Activated CD8-positive, alpha-beta memory T cell treated with anti-CD3 and anti-CD28 coated beads, Interleukin-2, amount 50 U/mL, for 48 hours (primary cell): ENCODE measurements around the gene HLA-A.
A peak's percentile ranks its signal among the peaks of the same experiment; 100 is the strongest.
"Not testable (repeated sequence)": the region's sequence is repeated elsewhere in the genome, so short reads cannot be mapped to it uniquely, and the experiment has no call there.

Source experiments
- DNase-seq: peaks from one replicate; pipeline ENCODE4 v3.0.0-alpha.2; 2020

HLA-A gene

GRCh38 chr6:29942275-29943052, at the start of gene HLA-A:
Gene HLA-A (plus strand): TSS chr6:29942532. CDS start chr6:29942554, 22 bp downstream.
- DNase-seq: peak; percentile 92

- no peak for DNase-seq
Measured at GRCh38 chr6:29892696-29893095, 49.6 kb upstream of the HLA-A start.

- DNase-seq: no peak
Measured at GRCh38 chr6:29899281-29899680, 43.1 kb upstream of the HLA-A start.

- DNase-seq: peak; percentile 25
Measured at GRCh38 chr6:29905286-29905685, 37.0 kb upstream of the HLA-A start.

GRCh38 chr6:29907637-29908340, 34.5 kb upstream of the HLA-A start:
- peak; percentile 18 for DNase-seq

GRCh38 chr6:29908341-29908662, 34.0 kb upstream of the HLA-A start:
- DNase-seq: peak; percentile 26

- no peak for DNase-seq
Measured at GRCh38 chr6:29908710-29909109, 33.6 kb upstream of the HLA-A start.

- no peak for DNase-seq
Measured at GRCh38 chr6:29909985-29910384, 32.3 kb upstream of the HLA-A start.

- DNase-seq: peak; percentile 8
Measured at GRCh38 chr6:29912840-29913239, 29.5 kb upstream of the HLA-A start.

- DNase-seq: peak; percentile 22
Measured at GRCh38 chr6:29916741-29917140, 25.6 kb upstream of the HLA-A start.

GRCh38 chr6:29917857-29918256, 24.5 kb upstream of the HLA-A start:
- peak; percentile 22 for DNase-seq

GRCh38 chr6:29919506-29920445, 22.6 kb upstream of the HLA-A start:
- DNase-seq: no peak

GRCh38 chr6:29924287-29924686, 18.0 kb upstream of the HLA-A start:
- DNase-seq: no peak

- peak; percentile 50 for DNase-seq
Measured at GRCh38 chr6:29924731-29925130, 17.6 kb upstream of the HLA-A start.

- peak; percentile 12 for DNase-seq
Measured at GRCh38 chr6:29925321-29925720, 17.0 kb upstream of the HLA-A start.

- DNase-seq: peak; percentile 57
Measured at GRCh38 chr6:29925727-29926412, 16.5 kb upstream of the HLA-A start.

GRCh38 chr6:29926413-29927274, 15.7 kb upstream of the HLA-A start:
- DNase-seq: peak; percentile 92

GRCh38 chr6:29927275-29927569, 15.1 kb upstream of the HLA-A start:
- DNase-seq: no peak

GRCh38 chr6:29927841-29928388, 14.4 kb upstream of the HLA-A start:
- peak; percentile 50 for DNase-seq

- DNase-seq: not testable (repeated sequence)
Measured at GRCh38 chr6:29930047-29930446, 12.3 kb upstream of the HLA-A start.

- no peak for DNase-seq
Measured at GRCh38 chr6:29933955-29934354, 8.4 kb upstream of the HLA-A start.
